ENCODE results near the gene IDH3B. TPM values are rescaled to one million over a fixed set of nuclear protein-coding genes. Genes with fewer than 3 reads are reported as not detected.

Gene IDH3B
- total and polyA plus RNA-seq, 8 donors: 27.3 to 83.3 (median 34.8) TPM

Small RNA genes lying within 50 kb of the gene (microRNA-seq; reads per million reads assigned to microRNA genes)
- 4.4 to 5.8 reads per million in 2 donors for gene MIR1292

Other genes with a start within 250 kb of the IDH3B start
- 10 to 100 TPM; 18.4 to 54.5 (median 46.2) TPM for gene SNRPB, start 193.4 kb downstream of the IDH3B start, total RNA-seq
- 10 to 100 TPM; 48.8 to 87.2 TPM for gene SNRPB, start 193.4 kb downstream of the IDH3B start, polyA plus RNA-seq
- gene ZNF343, start 155.3 kb downstream of the IDH3B start, total RNA-seq: 1 to 10 TPM; 3.2 to 6.9 (median 4.2) TPM
- gene ZNF343, start 155.3 kb downstream of the IDH3B start, polyA plus RNA-seq: 1 to 10 TPM; 4.8 to 7.4 TPM
- gene TMC2, start 127.6 kb downstream of the IDH3B start, total RNA-seq: under 1 TPM in 3 of 6 donors, not detected in 3; 0.06 to 0.17 (median 0.09) TPM
- under 1 TPM; 0.02 to 0.19 TPM for gene TMC2, start 127.6 kb downstream of the IDH3B start, polyA plus RNA-seq
- 10 to 100 TPM; 36.2 to 83.1 (median 60.1) TPM for gene NOP56, start 11.6 kb downstream of the IDH3B start, total RNA-seq
- 100 to 1,000 TPM; 124 to 204 TPM for gene NOP56, start 11.6 kb downstream of the IDH3B start, polyA plus RNA-seq
- gene EBF4, start 28.6 kb upstream of the IDH3B start, total RNA-seq: 10 to 100 TPM in 2 of 6 donors, 1 to 10 TPM in 4; 6.8 to 16.4 (median 8.1) TPM
- 10 to 100 TPM; 22.9 to 25.3 TPM for gene EBF4, start 28.6 kb upstream of the IDH3B start, polyA plus RNA-seq
- gene CPXM1, start 136.4 kb upstream of the IDH3B start, total RNA-seq: 10 to 100 TPM in 1 of 6 donors, 1 to 10 TPM in 2, under 1 TPM in 3; 0.28 to 10.6 (median 2.2) TPM
- gene CPXM1, start 136.4 kb upstream of the IDH3B start, polyA plus RNA-seq: 1 to 10 TPM; 1.1 to 2.9 TPM
- gene C20orf141, start 150.8 kb upstream of the IDH3B start, total RNA-seq: not detected
- gene C20orf141, start 150.8 kb upstream of the IDH3B start, polyA plus RNA-seq: under 1 TPM in 1 of 2 donors, not detected in 1; 0.19 TPM
- not detected for gene TMEM239, start 152.1 kb upstream of the IDH3B start, total RNA-seq
- gene TMEM239, start 152.1 kb upstream of the IDH3B start, polyA plus RNA-seq: not detected
- 10 to 100 TPM; 12.1 to 30.9 (median 13.5) TPM for gene PCED1A, start 176.4 kb upstream of the IDH3B start, total RNA-seq
- gene PCED1A, start 176.4 kb upstream of the IDH3B start, polyA plus RNA-seq: 100 to 1,000 TPM; 104 to 110 TPM
- gene VPS16, start 176.5 kb upstream of the IDH3B start, total RNA-seq: 10 to 100 TPM; 19.2 to 30.3 (median 21.0) TPM
- gene VPS16, start 176.5 kb upstream of the IDH3B start, polyA plus RNA-seq: 10 to 100 TPM; 69.3 to 93.4 TPM
- 10 to 100 TPM; 14.4 to 29.1 (median 18.2) TPM for gene PTPRA, start 209.3 kb upstream of the IDH3B start, total RNA-seq
- gene PTPRA, start 209.3 kb upstream of the IDH3B start, polyA plus RNA-seq: 10 to 100 TPM in 1 of 2 donors, 1 to 10 TPM in 1; 6.8 to 20.9 TPM